Stimulated activated CD8-positive, alpha-beta memory T cell treated with anti-CD3 and anti-CD28 coated beads, Interleukin-4, amount 100 ng/mL, for 24 hours (primary cell): ENCODE results near the gene OR56A1.

ENCODE experiments used
- DNase-seq: peaks from one replicate; pipeline ENCODE4 v3.0.0-alpha.2; 2020; ENCODE audit warnings: low read depth

The OR56A1 gene

GRCh38 chr11:5989203-5989602 lies 41.4 kb downstream of the OR56A1 start:
- no peak for DNase-seq

- no peak for DNase-seq
Observed at GRCh38 chr11:5986885-5987284, 43.7 kb downstream of the OR56A1 start, which contains the start of gene OR52L1. OR52L1 (minus strand) TSS chr11:5986985; CDS start chr11:5986930, 55 bp downstream.

GRCh38 chr11:5983443-5983842 lies 47.1 kb downstream of the OR56A1 start:
- no peak for DNase-seq

- DNase-seq: no peak
Observed at GRCh38 chr11:5973530-5973929, 57.0 kb downstream of the OR56A1 start.
